ENCODE measurements around the gene ABO.
"Not testable (repeated sequence)": the region's sequence is repeated elsewhere in the genome, so short reads cannot be mapped to it uniquely, and the experiment has no call there.

ABO gene

GRCh38 chr9:133286523-133286922, 11.5 kb upstream of the ABO start:
- FAIRE-seq: no peak

GRCh38 chr9:133285252-133285775, 10.3 kb upstream of the ABO start:
- FAIRE-seq: no peak

- no peak for FAIRE-seq
Measured at GRCh38 chr9:133284362-133284761, 9.4 kb upstream of the ABO start.

- not testable (repeated sequence) for FAIRE-seq
Measured at GRCh38 chr9:133283255-133284032, 8.4 kb upstream of the ABO start.

GRCh38 chr9:133282464-133283238, 7.7 kb upstream of the ABO start:
- FAIRE-seq: no peak

- FAIRE-seq: no peak
Measured at GRCh38 chr9:133280392-133280791, 5.4 kb upstream of the ABO start.

- FAIRE-seq: no peak
Measured at GRCh38 chr9:133278161-133279114, 3.4 kb upstream of the ABO start.

GRCh38 chr9:133277467-133277866, 2.5 kb upstream of the ABO start:
- no peak for FAIRE-seq

- FAIRE-seq: no peak
Measured at GRCh38 chr9:133276923-133277322, 1.9 kb upstream of the ABO start.

GRCh38 chr9:133276001-133276884, 1.2 kb upstream of the ABO start:
- no peak for FAIRE-seq

- no peak for FAIRE-seq
Measured at GRCh38 chr9:133274236-133275104, 531 bp downstream of the ABO start.

- no peak for FAIRE-seq
Measured at GRCh38 chr9:133273819-133274218, 1.2 kb downstream of the ABO start.

- FAIRE-seq: no peak
Measured at GRCh38 chr9:133273098-133273497, 1.9 kb downstream of the ABO start.

- no peak for FAIRE-seq
Measured at GRCh38 chr9:133269537-133270362, 5.3 kb downstream of the ABO start.

- not testable (repeated sequence) for FAIRE-seq
Measured at GRCh38 chr9:133269136-133269535, 5.9 kb downstream of the ABO start.

- no peak for FAIRE-seq
Measured at GRCh38 chr9:133268335-133269056, 6.5 kb downstream of the ABO start.

GRCh38 chr9:133264235-133264764, 10.7 kb downstream of the ABO start:
- no peak for FAIRE-seq

- FAIRE-seq: no peak
Measured at GRCh38 chr9:133263557-133263956, 11.4 kb downstream of the ABO start.

GRCh38 chr9:133262226-133262625, 12.8 kb downstream of the ABO start:
- no peak for FAIRE-seq
